Esophagus muscularis mucosa (tissue), 4 donors: Measurements from ENCODE around the gene FUT8.
"Not testable (repeated sequence)": the region's sequence is repeated elsewhere in the genome, so short reads cannot be mapped to it uniquely, and the experiment has no call there.

ENCODE experiments used
- EP300 ChIP-seq: sonication (generic); formaldehyde crosslinking; IDR thresholded peaks from one replicate; pipeline ENCODE4 v1.6.1; 2017; ENCODE audit warnings: antibody characterized with exemption
- POLR2A ChIP-seq: fragments of 450-650 bp; IDR thresholded peaks from one replicate; pipeline ENCODE4 v1.6.1; 2017; ENCODE audit warnings: antibody characterized with exemption, moderate library complexity, mild to moderate bottlenecking, low read depth
- TF ChIP-seq, protein P1 (sequence below), 3 experiments: fragments of 200-600 bp in 2 of 3; fragments of 450-650 bp in 1 of 3; sonication (generic) in 2 of 3; IDR thresholded peaks; one replicate each; pipeline ENCODE4 v1.5.1; 2017 to 2019; ENCODE audit warnings: antibody characterized with exemption in 3 of 3, mild to moderate bottlenecking in 2 of 3, moderate library complexity in 1 of 3

DNA sequence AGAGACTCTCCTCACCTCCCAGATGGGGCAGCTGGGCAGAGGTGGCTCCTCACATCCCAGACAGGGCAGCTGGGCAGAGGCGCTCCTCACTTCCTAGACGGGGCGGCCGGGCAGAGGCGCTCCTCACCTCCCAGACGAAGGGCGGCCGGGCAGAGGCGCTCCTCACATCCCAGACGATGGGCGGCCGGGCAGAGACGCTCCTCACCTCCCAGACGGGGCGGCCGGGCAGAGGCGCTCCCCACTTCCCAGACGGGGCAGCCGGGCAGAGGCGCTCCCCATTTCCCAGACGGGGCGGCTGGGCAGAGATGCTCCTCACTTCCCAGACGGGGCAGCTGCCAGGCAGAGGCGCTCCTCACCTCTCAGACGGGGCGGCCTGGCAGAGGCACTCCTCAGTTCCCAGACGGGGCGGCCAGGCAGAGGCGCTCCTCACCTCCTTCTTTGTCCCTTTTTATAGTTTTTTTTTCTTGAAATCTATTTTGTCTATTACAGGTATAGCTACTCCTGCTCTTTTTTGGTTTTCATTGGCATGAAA is 304.9 kb downstream of the FUT8 start:
- TF ChIP-seq, protein P1, sequence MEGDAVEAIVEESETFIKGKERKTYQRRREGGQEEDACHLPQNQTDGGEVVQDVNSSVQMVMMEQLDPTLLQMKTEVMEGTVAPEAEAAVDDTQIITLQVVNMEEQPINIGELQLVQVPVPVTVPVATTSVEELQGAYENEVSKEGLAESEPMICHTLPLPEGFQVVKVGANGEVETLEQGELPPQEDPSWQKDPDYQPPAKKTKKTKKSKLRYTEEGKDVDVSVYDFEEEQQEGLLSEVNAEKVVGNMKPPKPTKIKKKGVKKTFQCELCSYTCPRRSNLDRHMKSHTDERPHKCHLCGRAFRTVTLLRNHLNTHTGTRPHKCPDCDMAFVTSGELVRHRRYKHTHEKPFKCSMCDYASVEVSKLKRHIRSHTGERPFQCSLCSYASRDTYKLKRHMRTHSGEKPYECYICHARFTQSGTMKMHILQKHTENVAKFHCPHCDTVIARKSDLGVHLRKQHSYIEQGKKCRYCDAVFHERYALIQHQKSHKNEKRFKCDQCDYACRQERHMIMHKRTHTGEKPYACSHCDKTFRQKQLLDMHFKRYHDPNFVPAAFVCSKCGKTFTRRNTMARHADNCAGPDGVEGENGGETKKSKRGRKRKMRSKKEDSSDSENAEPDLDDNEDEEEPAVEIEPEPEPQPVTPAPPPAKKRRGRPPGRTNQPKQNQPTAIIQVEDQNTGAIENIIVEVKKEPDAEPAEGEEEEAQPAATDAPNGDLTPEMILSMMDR (IDR thresholded peaks at IDR 0.05): not testable (repeated sequence)
- TF ChIP-seq POLR2A, EP300: not testable (repeated sequence)
